HCT116 (cell line): ENCODE data around the gene EXOC4. TPM values are rescaled to one million over a fixed set of nuclear protein-coding genes. Genes with fewer than 3 reads are reported as not detected.

Experiments
- ATAC-seq: fragments of 200-7000 bp; cut with Tn5 transposase; 2 replicates; pipeline ENCODE4 v1.9.1; 2020; ENCODE audit warnings: mild to moderate bottlenecking, moderate library complexity
- BruUV-seq: library from RNA; stranded (reverse); fragments of 400-500 nt; replicated peaks from 2 replicates; lab custom pipeline; 2021; lab: Mats Ljungman, UMichigan
- CTCF ChIA-PET: fragments of 300-600 bp; sonication (Branson Sonifier 250); formaldehyde crosslinking; loops from one replicate; lab custom pipeline; 2021; ENCODE audit warnings: antibody characterized with exemption; lab: Charles Lee
- POLR2A ChIA-PET: fragments of 300-600, 350-600 bp; sonication (Branson Sonifier 250); formaldehyde crosslinking; loops from one replicate; lab custom pipeline; 2021; ENCODE audit warnings: antibody characterized with exemption; lab: Charles Lee
- RAD21 ChIA-PET, 2 experiments: fragments of 300-600 bp; sonication (Branson Sonifier 250); formaldehyde crosslinking; loops; one replicate each; lab custom pipeline; 2023; ENCODE audit warnings: low total read pairs in 2 of 2; ENCODE audit not compliant: uncharacterized antibody in 2 of 2, unreplicated experiment in 2 of 2, low non-redundant PET in 1 of 2; lab: Charles Lee
- DNase-seq: peaks from one replicate; pipeline ENCODE4 v3.0.0-alpha.2; 2010; ENCODE audit warnings: low read depth, low spot score
- H2AFZ ChIP-seq: fragments of 200-600 bp; shearing (Covaris generic), sonication (generic); 2 replicates; pipeline ENCODE4 v1.6.1; 2017; ENCODE audit warnings: low read depth, mixed run types, mixed read lengths, antibody characterized with exemption, low read length; ENCODE audit not compliant: poor library complexity, severe bottlenecking
- H3K27ac ChIP-seq: 2 replicates; pipeline ENCODE4 v1.5.1; 2012; ENCODE audit warnings: low read depth, low read length
- H3K27me3 ChIP-seq: fragments of 200-600 bp; sonication (generic); 2 replicates; pipeline ENCODE4 v1.6.1; 2016; ENCODE audit warnings: mixed run types, low read length, mixed read lengths; ENCODE audit not compliant: insufficient read depth
- H3K36me3 ChIP-seq, 2 experiments: fragments of 200-500 bp in 1 of 2; fragments of 200-600 bp in 1 of 2; sonication (Bioruptor generic) in 1 of 2; sonication (generic) in 1 of 2; 2 replicates each; pipeline versions ENCODE4 v1.5.1 to v1.6.1; 2014 to 2016; ENCODE audit warnings: low read length in 2 of 2, inconsistent platforms in 1 of 2, mixed read lengths in 1 of 2, mixed run types in 1 of 2; ENCODE audit not compliant: insufficient read depth in 2 of 2, control insufficient read depth in 1 of 2
- H3K4me1 ChIP-seq, 2 experiments: fragments of 200-600 bp in 1 of 2; sonication (generic) in 1 of 2; 2 replicates each; pipeline versions ENCODE4 v1.5.1 to v1.6.1; 2012 to 2017; ENCODE audit warnings: low read length in 2 of 2, inconsistent platforms in 1 of 2, mild to moderate bottlenecking in 1 of 2, mixed read lengths in 1 of 2, mixed run types in 1 of 2, moderate library complexity in 1 of 2; ENCODE audit not compliant: insufficient read depth in 2 of 2, control insufficient read depth in 1 of 2
- H3K4me2 ChIP-seq: fragments of 200-600 bp; sonication (generic); 2 replicates; pipeline ENCODE4 v1.6.1; 2017; ENCODE audit warnings: mixed run types, low read length, mixed read lengths
- H3K4me3 ChIP-seq, 2 experiments: fragments of 200-600 bp in 1 of 2; sonication (generic) in 1 of 2; replicated peaks in 1 of 2; 2 replicates each; pipeline ENCODE4 v1.5.1; 2011 to 2016; ENCODE audit warnings: low read length in 2 of 2, control low read depth in 1 of 2, low read depth in 1 of 2, mild to moderate bottlenecking in 1 of 2, mixed read lengths in 1 of 2, mixed run types in 1 of 2
- H3K79me2 ChIP-seq: fragments of 200-600 bp; sonication (generic); 2 replicates; pipeline ENCODE4 v1.6.1; 2017; ENCODE audit warnings: mild to moderate bottlenecking, mixed run types, low read length, moderate library complexity, mixed read lengths; ENCODE audit not compliant: insufficient read depth
- H3K9ac ChIP-seq: fragments of 200-600 bp; sonication (generic); 2 replicates; pipeline ENCODE4 v1.6.1; 2016; ENCODE audit warnings: low read length, mixed read lengths
- H3K9me2 ChIP-seq: fragments of 200-600 bp; sonication (generic), shearing (Covaris generic); 2 replicates; pipeline ENCODE4 v1.6.1; 2017; ENCODE audit warnings: mixed run types, mild to moderate bottlenecking, moderate library complexity; ENCODE audit not compliant: insufficient read depth
- H3K9me3 ChIP-seq, 2 experiments: fragments of 200-500 bp in 1 of 2; fragments of 200-600 bp in 1 of 2; sonication (Bioruptor generic) in 1 of 2; sonication (generic) in 1 of 2; 2 replicates each; pipeline ENCODE4 v1.6.1; 2014 to 2017; ENCODE audit warnings: low read length in 2 of 2, mixed read lengths in 2 of 2, inconsistent platforms in 1 of 2, low read depth in 1 of 2, mild to moderate bottlenecking in 1 of 2, mixed run types in 1 of 2, moderate library complexity in 1 of 2; ENCODE audit not compliant: control insufficient read depth in 1 of 2, insufficient read depth in 1 of 2
- H4K20me1 ChIP-seq: fragments of 200-600 bp; sonication (generic), shearing (Covaris generic); 2 replicates; pipeline ENCODE4 v1.6.1; 2017; ENCODE audit warnings: mixed run types, mild to moderate bottlenecking, moderate library complexity; ENCODE audit not compliant: insufficient read depth
- CBX3 ChIP-seq: IDR thresholded peaks from 2 replicates; pipeline ENCODE4 v1.6.1; 2012; ENCODE audit warnings: low read depth
- CEBPB ChIP-seq: IDR thresholded peaks from 2 replicates; pipeline ENCODE4 v1.6.1; 2012; ENCODE audit warnings: low read depth
- EGR1 ChIP-seq: IDR thresholded peaks from 2 replicates; pipeline ENCODE4 v1.6.1; 2012; ENCODE audit warnings: low read depth
- FOSL1 ChIP-seq: IDR thresholded peaks from 2 replicates; pipeline ENCODE4 v1.6.1; 2012; ENCODE audit warnings: low read depth
- JUND ChIP-seq: IDR thresholded peaks from 2 replicates; pipeline ENCODE4 v1.6.1; 2012
- TCF7L2 ChIP-seq: IDR thresholded peaks from 2 replicates; pipeline ENCODE4 v1.7.0; 2011; ENCODE audit warnings: borderline replicate concordance, inconsistent platforms; ENCODE audit not compliant: insufficient read depth, insufficient read length; ENCODE audit errors: extremely low read depth
- ZFX ChIP-seq: fragments of 450-650 bp; IDR thresholded peaks from 2 replicates; pipeline ENCODE4 v1.6.1; 2017
- intact Hi-C: fragments of 100-400 bp; cut with micrococcal nuclease; formaldehyde crosslinking; loops from 2 replicates; pipeline ENCODE4 v1.10.0; 2022
- total RNA-seq: library from RNA; stranded (reverse); gene quantifications from one replicate; pipeline ENCODE4 v1.2.1, GENCODE V29; 2021; ENCODE audit not compliant: unreplicated experiment
- TF ChIP-seq, protein P1 (sequence below): IDR thresholded peaks from 2 replicates; pipeline ENCODE4 v1.6.1; 2011; ENCODE audit warnings: mild to moderate bottlenecking, low read length, moderate library complexity; ENCODE audit not compliant: insufficient replicate concordance; ENCODE audit errors: extremely low read depth

The EXOC4 gene
- total RNA-seq, 1 experiment from 2014 or later, result 40.3 TPM

DNA sequence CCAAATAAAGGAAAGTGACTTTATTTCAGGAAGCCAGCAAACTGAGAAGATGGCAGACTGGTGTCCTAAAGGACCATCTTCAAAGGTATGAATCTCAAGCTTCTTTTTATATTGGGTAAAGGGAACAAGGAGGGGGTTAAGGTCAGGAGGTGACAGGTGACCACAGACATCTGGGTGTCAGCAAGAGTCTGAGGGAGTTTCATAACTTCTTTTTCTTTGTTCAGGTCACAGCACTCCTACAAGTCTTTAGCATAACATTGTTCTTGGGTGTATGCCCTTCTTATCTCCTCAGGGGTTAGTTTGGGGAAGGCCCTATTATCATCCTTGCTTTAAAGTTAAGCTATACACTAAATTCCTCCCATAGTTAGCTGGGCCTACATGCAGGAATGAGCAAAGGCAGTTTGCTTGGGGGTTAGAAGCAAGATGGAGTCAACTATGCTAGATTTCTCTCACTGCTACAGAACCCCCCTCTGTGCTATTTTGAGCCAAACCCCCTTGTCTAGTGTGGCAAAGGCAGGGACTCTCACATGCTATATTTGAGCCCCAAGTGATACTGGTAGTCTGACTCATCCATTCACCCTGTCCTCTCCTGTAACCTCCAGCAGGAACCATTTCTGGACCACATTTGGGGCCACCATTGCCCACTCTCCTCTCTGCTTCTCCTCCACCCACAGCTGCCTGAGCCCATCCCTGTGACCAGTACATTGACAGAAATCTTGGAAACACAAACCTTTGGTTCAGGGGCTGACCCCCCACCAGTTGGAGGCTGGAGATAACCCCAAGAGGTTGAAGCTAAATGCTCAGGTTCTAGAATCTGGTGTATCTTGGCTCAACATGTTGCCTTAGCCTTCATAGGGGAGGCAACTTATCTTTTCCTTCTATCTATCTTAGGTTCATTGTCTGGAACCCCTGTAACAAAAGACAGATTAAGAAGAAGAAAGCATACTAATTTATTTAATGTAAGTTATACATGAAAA, 818.8 kb downstream of the EXOC4 start:
- ChIA-PET POLR2A (no interaction called here), RAD21 (no interaction called here), CTCF (no interaction called here)
- Histone ChIP-seq H3K4me1 (no peaks in the 10 kb centered on the region), H3K27ac (no peak overlapping the region), H3K9me2 (no peaks in the 10 kb centered on the region), H2AFZ (no peak overlapping the region), H3K4me2 (no peak overlapping the region), H3K79me2 (no peaks in the 10 kb centered on the region), H3K27me3 (no peaks in the 10 kb centered on the region), H4K20me1 (no peaks in the 10 kb centered on the region), H3K4me3 (no peak overlapping the region), H3K9ac (no peak overlapping the region), H3K9me3 (no peaks in the 10 kb centered on the region), H3K36me3 (no peaks in the 10 kb centered on the region)
- DNase-seq, result no peak
- ATAC-seq, result no peak
- no peak for TF ChIP-seq CBX3
- no peak for TF ChIP-seq CEBPB
- no peak for TF ChIP-seq ZFX
- no peak for TF ChIP-seq EGR1
- no peak for TF ChIP-seq FOSL1
- TF ChIP-seq, protein P1, sequence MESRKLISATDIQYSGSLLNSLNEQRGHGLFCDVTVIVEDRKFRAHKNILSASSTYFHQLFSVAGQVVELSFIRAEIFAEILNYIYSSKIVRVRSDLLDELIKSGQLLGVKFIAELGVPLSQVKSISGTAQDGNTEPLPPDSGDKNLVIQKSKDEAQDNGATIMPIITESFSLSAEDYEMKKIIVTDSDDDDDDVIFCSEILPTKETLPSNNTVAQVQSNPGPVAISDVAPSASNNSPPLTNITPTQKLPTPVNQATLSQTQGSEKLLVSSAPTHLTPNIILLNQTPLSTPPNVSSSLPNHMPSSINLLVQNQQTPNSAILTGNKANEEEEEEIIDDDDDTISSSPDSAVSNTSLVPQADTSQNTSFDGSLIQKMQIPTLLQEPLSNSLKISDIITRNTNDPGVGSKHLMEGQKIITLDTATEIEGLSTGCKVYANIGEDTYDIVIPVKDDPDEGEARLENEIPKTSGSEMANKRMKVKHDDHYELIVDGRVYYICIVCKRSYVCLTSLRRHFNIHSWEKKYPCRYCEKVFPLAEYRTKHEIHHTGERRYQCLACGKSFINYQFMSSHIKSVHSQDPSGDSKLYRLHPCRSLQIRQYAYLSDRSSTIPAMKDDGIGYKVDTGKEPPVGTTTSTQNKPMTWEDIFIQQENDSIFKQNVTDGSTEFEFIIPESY, result no peak
- no peak for TF ChIP-seq TCF7L2
- no peak for TF ChIP-seq JUND
- intact Hi-C loops, result no loop called here
- no TSS peak for BruUV-seq
